HuH-7.5 (cell line): ENCODE data around the gene NOS1AP.
"Not testable (repeated sequence)": the region's sequence is repeated elsewhere in the genome, so short reads cannot be mapped to it uniquely, and the experiment has no call there.

Experiments used
- DNase-seq: peaks from one replicate; pipeline ENCODE4 v3.0.0; 2011; ENCODE audit warnings: low spot score

NOS1AP gene

GRCh38 chr1:162069334-162070093 is at the start of gene NOS1AP:
Gene NOS1AP, plus strand, starts transcription at chr1:162069691. Its CDS starts 487 bp downstream, at chr1:162070178.
- peak; percentile 66 for DNase-seq

GRCh38 chr1:162020150-162020549 is 49.3 kb upstream of the NOS1AP start:
- no peak for DNase-seq

- no peak for DNase-seq
Measured at GRCh38 chr1:162021124-162021523, 48.4 kb upstream of the NOS1AP start.

- DNase-seq: no peak
Measured at GRCh38 chr1:162022626-162023025, 46.9 kb upstream of the NOS1AP start.

GRCh38 chr1:162023181-162023546 is 46.3 kb upstream of the NOS1AP start:
- DNase-seq: no peak

- DNase-seq: peak; percentile 58
Measured at GRCh38 chr1:162023547-162024501, 45.7 kb upstream of the NOS1AP start, which contains the start of gene OLFML2B. Gene OLFML2B, minus strand, starts transcription at chr1:162023869. Its CDS starts 439 bp downstream, at chr1:162023430.

GRCh38 chr1:162025541-162025940 is 44.0 kb upstream of the NOS1AP start:
- no peak for DNase-seq

- DNase-seq: no peak
Measured at GRCh38 chr1:162026881-162027280, 42.6 kb upstream of the NOS1AP start.

- DNase-seq: no peak
Measured at GRCh38 chr1:162028726-162029125, 40.8 kb upstream of the NOS1AP start.

GRCh38 chr1:162029157-162029556 is 40.3 kb upstream of the NOS1AP start:
- DNase-seq: no peak

- no peak for DNase-seq
Measured at GRCh38 chr1:162030759-162031280, 38.7 kb upstream of the NOS1AP start.

- no peak for DNase-seq
Measured at GRCh38 chr1:162033428-162033827, 36.1 kb upstream of the NOS1AP start.

GRCh38 chr1:162035241-162035640 is 34.2 kb upstream of the NOS1AP start:
- DNase-seq: no peak

- no peak for DNase-seq
Measured at GRCh38 chr1:162036163-162036562, 33.3 kb upstream of the NOS1AP start.

- no peak for DNase-seq
Measured at GRCh38 chr1:162038624-162039023, 30.9 kb upstream of the NOS1AP start.

GRCh38 chr1:162040001-162040400 is 29.5 kb upstream of the NOS1AP start:
- DNase-seq: no peak

- no peak for DNase-seq
Measured at GRCh38 chr1:162040657-162041056, 28.8 kb upstream of the NOS1AP start.

- no peak for DNase-seq
Measured at GRCh38 chr1:162042361-162042760, 27.1 kb upstream of the NOS1AP start.

GRCh38 chr1:162046921-162047320 is 22.6 kb upstream of the NOS1AP start:
- DNase-seq: no peak

GRCh38 chr1:162053949-162054348 is 15.5 kb upstream of the NOS1AP start:
- not testable (repeated sequence) for DNase-seq

- no peak for DNase-seq
Measured at GRCh38 chr1:162055062-162055461, 14.4 kb upstream of the NOS1AP start.

GRCh38 chr1:162056043-162056442 is 13.4 kb upstream of the NOS1AP start:
- no peak for DNase-seq

GRCh38 chr1:162056579-162056978 is 12.9 kb upstream of the NOS1AP start:
- no peak for DNase-seq
